A673 (cell line): ENCODE data around the gene TOX4.

Experiments used
- CTCF ChIP-seq: fragments of 300-800, 200-600 bp; sonication (generic); conservative IDR thresholded peaks from 2 replicates; pipeline ENCODE4 v1.5.1; 2017; ENCODE audit warnings: low read depth, mild to moderate bottlenecking, antibody characterized with exemption, low read length, moderate library complexity, mixed read lengths
- EZH2 ChIP-seq: fragments of 200-600 bp; sonication (generic); IDR thresholded peaks from 2 replicates; pipeline ENCODE4 v1.6.1; 2017; ENCODE audit warnings: borderline replicate concordance, low read depth, mild to moderate bottlenecking, mixed read lengths, antibody characterized with exemption, low read length; ENCODE audit not compliant: poor library complexity, severe bottlenecking

- no peak for TF ChIP-seq CTCF
- no peak for TF ChIP-seq EZH2
These were observed 48.1 kb upstream of the TOX4 start for GRCh38 chr14:21428930-21429329.
